Upper lobe of right lung (tissue), 1 donor: ENCODE measurements around the gene SPTBN2. TPM values are rescaled to one million over a fixed set of nuclear protein-coding genes. Genes with fewer than 3 reads are reported as not detected.

Experiments
- ATAC-seq: fragments of 200-7000 bp; cut with Tn5 transposase; one replicate; pipeline ENCODE4 v1.9.1; 2020; ENCODE audit warnings: mild to moderate bottlenecking, moderate library complexity
- DNase-seq: peaks from one replicate; pipeline ENCODE4 v3.0.0-alpha.2; 2020
- H3K27ac ChIP-seq: fragments of 200-600 bp; one replicate; pipeline ENCODE4 v1.8.0; 2022
- H3K27me3 ChIP-seq: fragments of 200-600 bp; one replicate; pipeline ENCODE4 v1.8.0; 2022; ENCODE audit warnings: mild to moderate bottlenecking
- H3K36me3 ChIP-seq: fragments of 200-600 bp; one replicate; pipeline ENCODE4 v1.8.0; 2022
- H3K4me1 ChIP-seq: fragments of 200-600 bp; one replicate; pipeline ENCODE4 v1.8.0; 2022
- H3K4me3 ChIP-seq: fragments of 200-600 bp; one replicate; pipeline ENCODE4 v1.8.0; 2022; ENCODE audit warnings: mild to moderate bottlenecking
- H3K9me3 ChIP-seq: fragments of 200-600 bp; one replicate; pipeline ENCODE4 v1.8.0; 2022
- CTCF ChIP-seq: fragments of 200-600 bp; IDR thresholded peaks from one replicate; pipeline ENCODE4 v1.8.0; 2022; ENCODE audit warnings: antibody characterized with exemption
- intact Hi-C: fragments of 100-400 bp; cut with DNase I; formaldehyde crosslinking; loops from one replicate; pipeline ENCODE4 v1.11.0; 2022
- total RNA-seq: library from RNA; stranded (reverse); fragmentation: NEBNext Ultra II Directional; extraction: Animal tissue kit (Norgen Biotek cat#: 25700); gene quantifications from one replicate; pipeline ENCODE4 v1.2.1, GENCODE V29; 2021
- donor health status: DM: no; HTN: yes; CAD: no; lungs with severe emphysema.

SPTBN2 gene
- total RNA-seq, 1 donor from 2014 or later = 8.1 TPM

DNA sequence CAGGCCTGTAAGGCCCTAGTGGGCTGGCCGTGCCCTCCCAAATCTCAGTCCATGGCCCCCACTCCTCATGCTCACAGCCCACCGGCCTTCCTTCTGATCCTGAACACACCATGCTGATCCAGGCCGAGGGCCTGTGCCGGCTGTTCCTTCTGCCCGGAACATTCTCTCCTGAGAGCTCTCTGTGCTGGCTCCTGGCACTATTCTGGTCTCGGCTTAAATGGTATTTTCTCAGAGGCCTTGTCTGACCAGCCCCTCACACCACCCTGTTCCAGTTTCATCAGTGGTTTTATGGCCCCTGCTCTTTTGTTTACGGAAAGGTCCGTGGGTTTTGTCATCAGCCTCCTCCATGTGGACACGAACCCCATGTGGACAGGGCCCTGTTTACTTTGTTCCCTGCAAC, 22.0 kb downstream of the SPTBN2 start:
- no peaks in the 10 kb centered on the region for H3K4me1 ChIP-seq
- no peak overlapping the region for H3K27ac ChIP-seq
- H3K4me3 ChIP-seq = no peak overlapping the region
- no peak for DNase-seq
- H3K27me3 ChIP-seq = no peaks in the 10 kb centered on the region
- TF ChIP-seq CTCF = no peak
- no peaks in the 10 kb centered on the region for H3K9me3 ChIP-seq
- intact Hi-C loops = no loop called here
- H3K36me3 ChIP-seq = no peaks in the 10 kb centered on the region
- no peak for ATAC-seq

DNA sequence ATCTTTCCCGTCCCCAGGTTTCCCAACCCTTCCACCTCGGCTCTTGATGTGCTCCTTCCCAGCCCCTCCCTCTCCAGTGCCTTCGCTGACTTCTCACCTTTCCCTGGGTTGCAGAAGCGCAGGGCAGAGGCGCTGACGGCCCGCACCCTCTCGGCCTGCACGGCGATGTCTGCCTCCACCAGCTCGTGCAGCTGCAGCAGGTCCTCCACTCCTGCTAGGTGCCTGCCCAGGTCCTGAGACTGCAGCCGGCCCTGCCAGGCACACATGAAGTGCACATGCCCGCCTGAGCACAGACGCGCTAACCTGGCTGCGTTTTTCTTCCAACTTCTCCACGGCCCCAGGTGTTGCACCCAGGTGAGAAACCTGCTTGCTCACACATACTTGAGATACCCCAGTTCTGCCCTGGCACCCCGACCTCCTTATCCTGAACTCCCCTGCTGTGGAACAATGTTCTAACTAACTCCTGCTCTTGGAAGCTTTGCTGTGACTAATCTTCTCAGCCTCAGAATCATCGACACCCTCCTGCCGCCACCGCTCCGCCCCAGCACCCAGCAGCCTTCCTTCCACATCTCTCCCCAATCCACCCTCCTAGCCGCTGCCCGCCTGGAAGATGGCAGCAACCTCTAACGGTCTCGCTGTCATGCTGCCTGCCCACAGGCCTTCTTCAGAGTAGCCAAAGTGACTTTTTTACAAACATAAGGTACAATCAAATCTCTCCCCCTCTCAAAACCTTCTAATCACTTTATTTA, 23.3 kb downstream of the SPTBN2 start:
- H3K36me3 ChIP-seq = no peaks in the 10 kb centered on the region
- ATAC-seq (no peak), DNase-seq (no peak)
- no peak overlapping the region for H3K27ac ChIP-seq
- no peaks in the 10 kb centered on the region for H3K27me3 ChIP-seq
- TF ChIP-seq CTCF = no peak
- no peak overlapping the region for H3K4me3 ChIP-seq
- no peaks in the 10 kb centered on the region for H3K9me3 ChIP-seq
- intact Hi-C loops = no loop called here
- H3K4me1 ChIP-seq = no peaks in the 10 kb centered on the region

- DNase-seq = no peak
- H3K9me3 ChIP-seq = no peaks in the 10 kb centered on the region
- no peaks in the 10 kb centered on the region for H3K36me3 ChIP-seq
- TF ChIP-seq CTCF = no peak
- intact Hi-C loops = no loop called here
- no peak overlapping the region for H3K4me3 ChIP-seq
- no peaks in the 10 kb centered on the region for H3K27me3 ChIP-seq
- H3K27ac ChIP-seq = no peak overlapping the region
- ATAC-seq = peak; percentile 31
- no peaks in the 10 kb centered on the region for H3K4me1 ChIP-seq
Measured at GRCh38 chr11:66704659-66705360, 24.2 kb downstream of the SPTBN2 start.

- Histone ChIP-seq H3K27me3 (no peaks in the 10 kb centered on the region), H3K36me3 (no peaks in the 10 kb centered on the region), H3K9me3 (no peaks in the 10 kb centered on the region), H3K4me3 (no peak overlapping the region), H3K27ac (no peak overlapping the region), H3K4me1 (no peaks in the 10 kb centered on the region)
- intact Hi-C loops = no loop called here
- TF ChIP-seq CTCF = no peak
- no peak for DNase-seq
- ATAC-seq = no peak
Measured at GRCh38 chr11:66701432-66702240, 27.4 kb downstream of the SPTBN2 start.

GRCh38 chr11:66700742-66701141, 28.3 kb downstream of the SPTBN2 start:
- no peak for TF ChIP-seq CTCF
- intact Hi-C loops = no loop called here
- H3K36me3 ChIP-seq = no peaks in the 10 kb centered on the region
- DNase-seq = no peak
- H3K27me3 ChIP-seq = no peaks in the 10 kb centered on the region
- H3K9me3 ChIP-seq = no peaks in the 10 kb centered on the region
- no peak for ATAC-seq
- H3K4me3 ChIP-seq = no peak overlapping the region
- no peaks in the 10 kb centered on the region for H3K4me1 ChIP-seq
- no peak overlapping the region for H3K27ac ChIP-seq
